HCT116 (cell line): ENCODE data around the gene PRR5L.

Source experiments
- CTCF ChIP-seq, 3 experiments: fragments of 200-600 bp in 1 of 3; sonication (generic) in 1 of 3; IDR thresholded peaks in 2 of 3; conservative IDR thresholded peaks in 1 of 3; 2 replicates each; pipeline ENCODE4 v1.5.1; 2012 to 2017; ENCODE audit warnings: low read depth in 2 of 3, low read length in 2 of 3, antibody characterized with exemption in 1 of 3, borderline replicate concordance in 1 of 3, control low read depth in 1 of 3, mild to moderate bottlenecking in 1 of 3, mixed read lengths in 1 of 3, mixed run types in 1 of 3, moderate library complexity in 1 of 3; ENCODE audit not compliant: insufficient read depth in 1 of 3
- EZH2 ChIP-seq: fragments of 200-600 bp; sonication (generic); IDR thresholded peaks from 2 replicates; pipeline ENCODE4 v1.6.1; 2017; ENCODE audit warnings: antibody characterized with exemption, mixed run types
- POLR2AphosphoS5 ChIP-seq: IDR thresholded peaks from 2 replicates; pipeline ENCODE4 v1.6.1; 2011; ENCODE audit warnings: mild to moderate bottlenecking, low read depth, low read length, moderate library complexity
- ZNF274 ChIP-seq: fragments of 200-500 bp; sonication (Bioruptor generic); IDR thresholded peaks from 2 replicates; pipeline ENCODE4 v1.6.1; 2014; ENCODE audit warnings: mild to moderate bottlenecking, low read depth, low read length, inconsistent platforms

- TF ChIP-seq EZH2 (no peak), CTCF (IDR thresholded peaks at IDR 0.05 in 2 of 3, conservative IDR thresholded peaks at IDR 0.05 in 1 of 3; ENCODE audit: borderline replicate concordance in 1 of 3, insufficient read depth in 1 of 3, low read depth in 2 of 3, low read length in 2 of 3) (no peak), ZNF274 (no peak), POLR2AphosphoS5 (no peak)
These were observed 163.0 kb downstream of the PRR5L start for GRCh38 chr11:36459046-36459445.
